Transverse colon (tissue), 4 donors: Measurements from ENCODE around the gene MAP2K6. TPM values are rescaled to one million over a fixed set of nuclear protein-coding genes. Genes with fewer than 3 reads are reported as not detected.

ENCODE experiments used
- DNase-seq: peaks from one replicate; pipeline ENCODE4 v3.0.0-alpha.2; 2019
- H3K27ac ChIP-seq, 4 donors: fragments of 200-600 bp; sonication (generic); 2 replicates each; pipeline ENCODE4 v1.5.1; 2016 to 2018; ENCODE audit warnings: inconsistent platforms in 4 of 4
- H3K27me3 ChIP-seq: fragments of 200-600 bp; sonication (generic); 2 replicates; pipeline ENCODE4 v1.5.1; 2017; ENCODE audit warnings: inconsistent platforms
- H3K36me3 ChIP-seq, 4 donors: fragments of 200-600 bp; sonication (generic); 2 replicates each; pipeline ENCODE4 v1.5.1; 2017 to 2019; ENCODE audit warnings: inconsistent platforms in 4 of 4
- H3K4me1 ChIP-seq, 4 donors: fragments of 200-600 bp; sonication (generic); 2 replicates each; pipeline ENCODE4 v1.5.1; 2017 to 2020; ENCODE audit warnings: inconsistent platforms in 4 of 4
- H3K4me3 ChIP-seq, 4 donors: fragments of 200-600 bp; sonication (generic); 1 replicate in 1 of 4; 2 replicates in 3 of 4; pipeline versions ENCODE4 v1.5.1 to v1.6.1; 2017 to 2019; ENCODE audit warnings: inconsistent platforms in 4 of 4
- H3K9me3 ChIP-seq, 2 donors: fragments of 200-600 bp; sonication (generic); 2 replicates each; pipeline ENCODE4 v1.5.1; 2017 to 2019; ENCODE audit warnings: inconsistent platforms in 2 of 2
- CTCF ChIP-seq, 5 experiments: fragments of 200-600 bp in 3 of 5; fragments of 450-650 bp in 2 of 5; sonication (generic) in 3 of 5; IDR thresholded peaks; 1 replicate in 2 of 5; 2 replicates in 3 of 5; pipeline ENCODE4 v1.5.1; 2016 to 2017; ENCODE audit warnings: antibody characterized with exemption in 5 of 5, inconsistent platforms in 3 of 5, mild to moderate bottlenecking in 2 of 5, moderate library complexity in 1 of 5
- EP300 ChIP-seq: sonication (generic); formaldehyde crosslinking; IDR thresholded peaks from one replicate; pipeline ENCODE4 v1.6.1; 2017; ENCODE audit warnings: antibody characterized with exemption, low read depth
- POLR2A ChIP-seq: fragments of 450-650 bp; IDR thresholded peaks from one replicate; pipeline ENCODE4 v1.6.1; 2016; ENCODE audit warnings: antibody characterized with exemption, mild to moderate bottlenecking, moderate library complexity
- POLR2AphosphoS5 ChIP-seq, 3 donors: sonication (generic); formaldehyde crosslinking; IDR thresholded peaks; one replicate each; pipeline ENCODE4 v1.6.1; 2016; ENCODE audit warnings: antibody characterized with exemption in 3 of 3
- WGBS, 2 donors: methylation state at CpG; one replicate each; pipeline ENCODE4 v1.1.5; 2018; ENCODE audit warnings: low coverage in 1 of 2; 5-methylcytosine and 5-hydroxymethylcytosine counted together
- in situ Hi-C, 4 donors: fragments of 200-750 bp; cut with MboI; loops; one replicate each; pipeline versions ENCODE4 v1.15.0 to v1.15.1; 2017; ENCODE audit warnings: low sequenced_read_pairs in 3 of 4, low pct_ligation_motif_present in 1 of 4, low pct_unique_long_range_greater_than_20kb in 1 of 4
- intact Hi-C: fragments of 100-400 bp; cut with DNase I; formaldehyde crosslinking; loops from one replicate; pipeline ENCODE4 v1.15.1; 2023; ENCODE audit warnings: low total_unique reads
- total RNA-seq, 4 donors: library from RNA; depleted of rRNA; stranded (reverse); fragments of >200 nt; gene quantifications; one replicate each; pipeline ENCODE4 v1.1.0, GENCODE V29; 2016

The MAP2K6 gene
- total RNA-seq, 4 donors from 2014 or later: 16.1 to 50.7 (median 45.8) TPM

- no peaks in the 10 kb centered on the region for H3K9me3 ChIP-seq
- H3K27ac ChIP-seq: no peak overlapping the region
- DNase-seq: no peak
- TF ChIP-seq EP300: no peak
- TF ChIP-seq CTCF (IDR thresholded peaks at IDR 0.05): no peak
- no peak for TF ChIP-seq POLR2A
- TF ChIP-seq POLR2AphosphoS5 (IDR thresholded peaks at IDR 0.05): no peak
- in situ Hi-C loops (no loop called here), intact Hi-C loops (no loop called here)
- no peak overlapping the region for H3K4me3 ChIP-seq
- H3K4me1 ChIP-seq: peaks cover 6 to 29% (median 10%) of the 10 kb centered on the region in 4 donors
- no peaks in the 10 kb centered on the region for H3K27me3 ChIP-seq
- 82 to 89% methylated on average over 5 to 8 of the region's 8 CpGs for WGBS, 2 donors
- H3K36me3 ChIP-seq: no peaks in the 10 kb centered on the region
Observed at GRCh38 chr17:69452664-69453260, 38.3 kb downstream of the MAP2K6 start.

- 49 to 66% methylated on average over 2 to 4 of the region's 4 CpGs for WGBS, 2 donors
- Histone ChIP-seq H3K36me3 (no peaks in the 10 kb centered on the region), H3K27me3 (no peaks in the 10 kb centered on the region), H3K4me3 (no peak overlapping the region), H3K4me1 (peaks cover 0 to 16% (median 2%) of the 10 kb centered on the region in 4 donors), H3K9me3 (no peaks in the 10 kb centered on the region), H3K27ac (no peak overlapping the region)
- no peak for DNase-seq
- intact Hi-C loops: no loop called here
- in situ Hi-C loops: no loop called here
- TF ChIP-seq POLR2AphosphoS5 (IDR thresholded peaks at IDR 0.05) (no peak), CTCF (IDR thresholded peaks at IDR 0.05) (no peak), POLR2A (no peak), EP300 (no peak)
Observed at GRCh38 chr17:69454051-69454450, 39.6 kb downstream of the MAP2K6 start.

GRCh38 chr17:69455040-69455439 is 40.5 kb downstream of the MAP2K6 start:
- Histone ChIP-seq H3K4me1 (peaks cover 0 to 14% (median 2%) of the 10 kb centered on the region in 4 donors), H3K27me3 (no peaks in the 10 kb centered on the region), H3K9me3 (no peaks in the 10 kb centered on the region), H3K27ac (no peak overlapping the region), H3K36me3 (no peaks in the 10 kb centered on the region), H3K4me3 (no peak overlapping the region)
- DNase-seq: no peak
- no peak for TF ChIP-seq POLR2AphosphoS5 (IDR thresholded peaks at IDR 0.05)
- no peak for TF ChIP-seq POLR2A
- TF ChIP-seq CTCF (IDR thresholded peaks at IDR 0.05): no peak
- TF ChIP-seq EP300: no peak
- in situ Hi-C loops: no loop called here
- WGBS, 2 donors: 96 to 100% methylated on average over 1 of the region's 1 CpG
- intact Hi-C loops: no loop called here

GRCh38 chr17:69457603-69458002 is 43.1 kb downstream of the MAP2K6 start:
- TF ChIP-seq POLR2A: no peak
- no peak for TF ChIP-seq POLR2AphosphoS5 (IDR thresholded peaks at IDR 0.05)
- TF ChIP-seq CTCF (IDR thresholded peaks at IDR 0.05): no peak
- no peak for TF ChIP-seq EP300
- no peaks in the 10 kb centered on the region for H3K27me3 ChIP-seq
- H3K4me3 ChIP-seq: no peak overlapping the region
- no peaks in the 10 kb centered on the region for H3K36me3 ChIP-seq
- intact Hi-C loops: no loop called here
- peaks cover 0 to 22% (median 2%) of the 10 kb centered on the region in 4 donors for H3K4me1 ChIP-seq
- 76 to 100% methylated on average over 1 to 3 of the region's 3 CpGs for WGBS, 2 donors
- no peak overlapping the region for H3K27ac ChIP-seq
- DNase-seq: no peak
- H3K9me3 ChIP-seq: no peaks in the 10 kb centered on the region
- in situ Hi-C loops: no loop called here
